Measurements from ENCODE around the gene PTRH1.

DNA sequence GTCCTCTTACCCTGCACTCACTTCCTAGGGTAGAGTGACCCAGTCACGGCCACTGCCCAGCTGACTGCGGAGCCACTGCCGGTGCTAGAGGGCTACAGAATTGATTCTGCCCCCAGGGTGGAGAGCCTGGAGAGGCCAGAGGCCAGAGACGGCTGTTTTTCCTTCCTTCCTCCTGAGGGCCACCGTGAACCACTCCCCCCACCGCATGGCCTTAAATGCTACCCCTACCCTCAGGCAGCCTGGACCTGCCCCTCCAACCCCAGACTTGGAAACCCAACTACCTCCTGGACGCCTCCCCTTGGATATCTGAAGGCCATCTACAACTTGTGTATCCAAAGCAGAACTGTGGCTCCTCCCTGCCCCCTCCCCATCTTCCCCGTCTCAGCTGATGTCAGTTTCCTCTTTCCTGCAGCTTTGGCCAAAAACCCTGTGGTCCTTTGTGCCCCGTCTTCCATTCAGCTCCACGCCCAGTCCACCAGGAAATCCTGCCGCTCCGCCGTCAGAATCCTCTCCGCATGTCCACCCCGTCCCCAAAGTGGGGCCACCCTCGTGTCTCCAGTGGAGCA is 46.7 kb upstream of the PTRH1 start:
- no peak for TF ChIP-seq POLR2A (IDR thresholded peaks at IDR 0.05; ENCODE audit: borderline replicate concordance, extremely low read depth, insufficient read depth, insufficient read length)
- TF ChIP-seq, protein P1, sequence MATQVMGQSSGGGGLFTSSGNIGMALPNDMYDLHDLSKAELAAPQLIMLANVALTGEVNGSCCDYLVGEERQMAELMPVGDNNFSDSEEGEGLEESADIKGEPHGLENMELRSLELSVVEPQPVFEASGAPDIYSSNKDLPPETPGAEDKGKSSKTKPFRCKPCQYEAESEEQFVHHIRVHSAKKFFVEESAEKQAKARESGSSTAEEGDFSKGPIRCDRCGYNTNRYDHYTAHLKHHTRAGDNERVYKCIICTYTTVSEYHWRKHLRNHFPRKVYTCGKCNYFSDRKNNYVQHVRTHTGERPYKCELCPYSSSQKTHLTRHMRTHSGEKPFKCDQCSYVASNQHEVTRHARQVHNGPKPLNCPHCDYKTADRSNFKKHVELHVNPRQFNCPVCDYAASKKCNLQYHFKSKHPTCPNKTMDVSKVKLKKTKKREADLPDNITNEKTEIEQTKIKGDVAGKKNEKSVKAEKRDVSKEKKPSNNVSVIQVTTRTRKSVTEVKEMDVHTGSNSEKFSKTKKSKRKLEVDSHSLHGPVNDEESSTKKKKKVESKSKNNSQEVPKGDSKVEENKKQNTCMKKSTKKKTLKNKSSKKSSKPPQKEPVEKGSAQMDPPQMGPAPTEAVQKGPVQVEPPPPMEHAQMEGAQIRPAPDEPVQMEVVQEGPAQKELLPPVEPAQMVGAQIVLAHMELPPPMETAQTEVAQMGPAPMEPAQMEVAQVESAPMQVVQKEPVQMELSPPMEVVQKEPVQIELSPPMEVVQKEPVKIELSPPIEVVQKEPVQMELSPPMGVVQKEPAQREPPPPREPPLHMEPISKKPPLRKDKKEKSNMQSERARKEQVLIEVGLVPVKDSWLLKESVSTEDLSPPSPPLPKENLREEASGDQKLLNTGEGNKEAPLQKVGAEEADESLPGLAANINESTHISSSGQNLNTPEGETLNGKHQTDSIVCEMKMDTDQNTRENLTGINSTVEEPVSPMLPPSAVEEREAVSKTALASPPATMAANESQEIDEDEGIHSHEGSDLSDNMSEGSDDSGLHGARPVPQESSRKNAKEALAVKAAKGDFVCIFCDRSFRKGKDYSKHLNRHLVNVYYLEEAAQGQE (IDR thresholded peaks at IDR 0.05; ENCODE audit: low read depth) = no peak
